ENCODE results near the gene TSR3.
A peak's percentile ranks its signal among the peaks of the same experiment; 100 is the strongest.

TSR3 gene

GRCh38 chr16:1301562-1301961, 50.1 kb downstream of the TSR3 start:
- Histone ChIP-seq H3K79me2 (ENCODE audit: low read length) (no peaks in the 10 kb centered on the region), H4K20me1 (ENCODE audit: insufficient read depth, low read length) (no peaks in the 10 kb centered on the region), H3K27ac (ENCODE audit: low read length) (no peak overlapping the region), H3K4me1 (ENCODE audit: low read length) (peaks cover 15% of the 10 kb centered on the region), H2AFZ (ENCODE audit: low read length) (peak overlapping the region; percentile 83; the same call in 1 of the 2 replicates), H3K9ac (ENCODE audit: low read length) (no peak overlapping the region; the same call in 1 of the 2 replicates), H3K27me3 (replicated peaks; ENCODE audit: insufficient read depth, low read length) (no peaks in the 10 kb centered on the region), H3K9me3 (replicated peaks; ENCODE audit: insufficient read depth, low read length) (no peaks in the 10 kb centered on the region), H3K4me3 (ENCODE audit: low read length) (no peak overlapping the region; the same call in 1 of the 2 replicates), H3K36me3 (replicated peaks; ENCODE audit: insufficient read depth, low read length) (no peaks in the 10 kb centered on the region), H3F3A (ENCODE audit: insufficient read depth, low read length) (peaks cover 11% of the 10 kb centered on the region), H3K4me2 (ENCODE audit: low read depth, low read length) (peak overlapping the region; percentile 65; the same call in 1 of the 2 replicates), H3K9me2 (replicated peaks; ENCODE audit: insufficient read depth, low read length) (no peaks in the 10 kb centered on the region)
- TF ChIP-seq EZH2phosphoT487 (IDR thresholded peaks at IDR 0.05; ENCODE audit: low read length) (no peak), EZH2 (optimal IDR thresholded peaks at IDR 0.05; ENCODE audit: low read depth, low read length) (no peak), CTCF (IDR thresholded peaks at IDR 0.05; ENCODE audit: low read length) (no peak)
- no peak for DNase-seq

- Histone ChIP-seq H2AFZ (ENCODE audit: low read length) (peak overlapping the region; percentile 83), H3K4me1 (ENCODE audit: low read length) (peaks cover 15% of the 10 kb centered on the region), H4K20me1 (ENCODE audit: insufficient read depth, low read length) (no peaks in the 10 kb centered on the region), H3K27me3 (replicated peaks; ENCODE audit: insufficient read depth, low read length) (no peaks in the 10 kb centered on the region), H3K9me2 (replicated peaks; ENCODE audit: insufficient read depth, low read length) (no peaks in the 10 kb centered on the region), H3K9ac (ENCODE audit: low read length) (peak overlapping the region; percentile 51; the same call in 1 of the 2 replicates), H3K9me3 (replicated peaks; ENCODE audit: insufficient read depth, low read length) (no peaks in the 10 kb centered on the region), H3K36me3 (replicated peaks; ENCODE audit: insufficient read depth, low read length) (no peaks in the 10 kb centered on the region), H3K4me3 (ENCODE audit: low read length) (peak overlapping the region; percentile 47), H3K27ac (ENCODE audit: low read length) (no peak overlapping the region), H3K4me2 (ENCODE audit: low read depth, low read length) (peak overlapping the region; percentile 65), H3K79me2 (ENCODE audit: low read length) (no peaks in the 10 kb centered on the region), H3F3A (ENCODE audit: insufficient read depth, low read length) (peaks cover 12% of the 10 kb centered on the region)
- TF ChIP-seq CTCF (IDR thresholded peaks at IDR 0.05; ENCODE audit: low read length), result peak; percentile 88
- no peak for TF ChIP-seq EZH2phosphoT487 (IDR thresholded peaks at IDR 0.05; ENCODE audit: low read length)
- no peak for TF ChIP-seq EZH2 (optimal IDR thresholded peaks at IDR 0.05; ENCODE audit: low read depth, low read length)
- peak; percentile 56 for DNase-seq
Measured at GRCh38 chr16:1300664-1301476, 50.8 kb downstream of the TSR3 start.

GRCh38 chr16:1299868-1300203, 51.8 kb downstream of the TSR3 start:
- Histone ChIP-seq H3K9me3 (replicated peaks; ENCODE audit: insufficient read depth, low read length) (no peaks in the 10 kb centered on the region), H3K79me2 (ENCODE audit: low read length) (no peaks in the 10 kb centered on the region), H3F3A (ENCODE audit: insufficient read depth, low read length) (peaks cover 12% of the 10 kb centered on the region), H4K20me1 (ENCODE audit: insufficient read depth, low read length) (no peaks in the 10 kb centered on the region), H2AFZ (ENCODE audit: low read length) (no peak overlapping the region), H3K9me2 (replicated peaks; ENCODE audit: insufficient read depth, low read length) (no peaks in the 10 kb centered on the region), H3K4me1 (ENCODE audit: low read length) (peaks cover 15% of the 10 kb centered on the region), H3K4me3 (ENCODE audit: low read length) (no peak overlapping the region), H3K9ac (ENCODE audit: low read length) (no peak overlapping the region), H3K4me2 (ENCODE audit: low read depth, low read length) (no peak overlapping the region), H3K36me3 (replicated peaks; ENCODE audit: insufficient read depth, low read length) (no peaks in the 10 kb centered on the region), H3K27ac (ENCODE audit: low read length) (no peak overlapping the region), H3K27me3 (replicated peaks; ENCODE audit: insufficient read depth, low read length) (no peaks in the 10 kb centered on the region)
- no peak for TF ChIP-seq CTCF (IDR thresholded peaks at IDR 0.05; ENCODE audit: low read length)
- no peak for TF ChIP-seq EZH2phosphoT487 (IDR thresholded peaks at IDR 0.05; ENCODE audit: low read length)
- no peak for DNase-seq
